Vagina (tissue), 2 donors: Measurements from ENCODE around the gene TMTC2. TPM values are rescaled to one million over a fixed set of nuclear protein-coding genes. Genes with fewer than 3 reads are reported as not detected.

Experiments
- DNase-seq, 2 donors: peaks; one replicate each; pipeline ENCODE4 v3.0.0-alpha.2; 2017; ENCODE audit errors: extremely low spot score in 2 of 2
- H3K27ac ChIP-seq: fragments of 200-600 bp; sonication (generic); one replicate; pipeline ENCODE4 v1.5.1; 2019
- H3K27me3 ChIP-seq: fragments of 200-600 bp; sonication (generic); one replicate; pipeline ENCODE4 v1.5.1; 2019
- H3K36me3 ChIP-seq, 2 donors: fragments of 200-600 bp; sonication (generic); one replicate each; pipeline ENCODE4 v1.5.1; 2017 to 2019
- H3K4me1 ChIP-seq: fragments of 200-600 bp; sonication (generic); one replicate; pipeline ENCODE4 v1.5.1; 2019
- H3K4me3 ChIP-seq, 2 donors: fragments of 200-600 bp; sonication (generic); 1 replicate in 1 of 2; 2 replicates in 1 of 2; pipeline ENCODE4 v1.5.1; 2016 to 2019
- H3K9me3 ChIP-seq: fragments of 200-600 bp; sonication (generic); one replicate; pipeline ENCODE4 v1.5.1; 2019
- CTCF ChIP-seq, 3 experiments: fragments of 450-650 bp in 2 of 3; fragments of 200-600 bp in 1 of 3; sonication (generic) in 1 of 3; IDR thresholded peaks; one replicate each; pipeline ENCODE4 v1.5.1; 2017 to 2019; ENCODE audit warnings: antibody characterized with exemption in 3 of 3, mild to moderate bottlenecking in 2 of 3, moderate library complexity in 2 of 3
- POLR2A ChIP-seq, 2 donors: fragments of 450-650 bp; IDR thresholded peaks; one replicate each; pipeline ENCODE4 v1.6.1; 2017; ENCODE audit warnings: antibody characterized with exemption in 2 of 2, mild to moderate bottlenecking in 2 of 2, moderate library complexity in 2 of 2
- POLR2AphosphoS5 ChIP-seq, 2 donors: sonication (generic); formaldehyde crosslinking; IDR thresholded peaks; one replicate each; pipeline ENCODE4 v1.9.0; 2017; ENCODE audit warnings: antibody characterized with exemption in 2 of 2, mild to moderate bottlenecking in 2 of 2, low read depth in 1 of 2; ENCODE audit not compliant: insufficient read depth in 1 of 2
- intact Hi-C: fragments of 100-400 bp; cut with DNase I; formaldehyde crosslinking; loops from one replicate; pipeline ENCODE4 v1.15.1; 2023
- total RNA-seq: library from RNA; depleted of rRNA; stranded (reverse); fragments of >200 nt; gene quantifications from one replicate; pipeline ENCODE4 v1.2.3, GENCODE V29; 2016

TMTC2 gene
- total RNA-seq, 1 donor from 2014 or later: 15.5 TPM

GRCh38 chr12:83122623-83122934 lies 435.9 kb downstream of the TMTC2 start:
- H3K27me3 ChIP-seq: no peaks in the 10 kb centered on the region
- intact Hi-C loops: no loop called here
- peak overlapping the region; percentile 18 to 26 for H3K4me3 ChIP-seq
- H3K4me1 ChIP-seq: no peaks in the 10 kb centered on the region
- no peaks in the 10 kb centered on the region for H3K9me3 ChIP-seq
- no peaks in the 10 kb centered on the region for H3K36me3 ChIP-seq
- no peak for DNase-seq
- peak overlapping the region; percentile 40 for H3K27ac ChIP-seq
- TF ChIP-seq POLR2AphosphoS5 (IDR thresholded peaks at IDR 0.05; ENCODE audit: insufficient read depth in 1 of 2, low read depth in 1 of 2) (no peak), POLR2A (IDR thresholded peaks at IDR 0.05) (no peak), CTCF (IDR thresholded peaks at IDR 0.05) (no peak)

- no peak for DNase-seq
- Histone ChIP-seq H3K4me1 (no peaks in the 10 kb centered on the region), H3K27me3 (no peaks in the 10 kb centered on the region), H3K36me3 (no peaks in the 10 kb centered on the region), H3K27ac (peak overlapping the region; percentile 40), H3K4me3 (peak overlapping the region; percentile 18 to 26), H3K9me3 (no peaks in the 10 kb centered on the region)
- intact Hi-C loops: no loop called here
- TF ChIP-seq POLR2A (IDR thresholded peaks at IDR 0.05) (no peak), POLR2AphosphoS5 (IDR thresholded peaks at IDR 0.05; ENCODE audit: insufficient read depth in 1 of 2, low read depth in 1 of 2) (no peak), CTCF (IDR thresholded peaks at IDR 0.05) (no peak)
Measured at GRCh38 chr12:83123039-83123438, 436.3 kb downstream of the TMTC2 start.

GRCh38 chr12:83128540-83128939 lies 441.8 kb downstream of the TMTC2 start:
- Histone ChIP-seq H3K27ac (no peak overlapping the region), H3K27me3 (no peaks in the 10 kb centered on the region), H3K9me3 (no peaks in the 10 kb centered on the region), H3K4me3 (no peak overlapping the region), H3K36me3 (no peaks in the 10 kb centered on the region), H3K4me1 (no peaks in the 10 kb centered on the region)
- intact Hi-C loops: no loop called here
- DNase-seq: no peak
- TF ChIP-seq POLR2AphosphoS5 (IDR thresholded peaks at IDR 0.05; ENCODE audit: insufficient read depth in 1 of 2, low read depth in 1 of 2) (no peak), POLR2A (IDR thresholded peaks at IDR 0.05) (no peak), CTCF (IDR thresholded peaks at IDR 0.05) (no peak)

- TF ChIP-seq POLR2A (IDR thresholded peaks at IDR 0.05) (no peak), POLR2AphosphoS5 (IDR thresholded peaks at IDR 0.05; ENCODE audit: insufficient read depth in 1 of 2, low read depth in 1 of 2) (no peak), CTCF (IDR thresholded peaks at IDR 0.05) (no peak)
- Histone ChIP-seq H3K9me3 (no peaks in the 10 kb centered on the region), H3K36me3 (no peaks in the 10 kb centered on the region), H3K27me3 (no peaks in the 10 kb centered on the region), H3K27ac (no peak overlapping the region), H3K4me3 (no peak overlapping the region), H3K4me1 (no peaks in the 10 kb centered on the region)
- intact Hi-C loops: no loop called here
- no peak for DNase-seq
Measured at GRCh38 chr12:83130178-83130577, 443.5 kb downstream of the TMTC2 start.

GRCh38 chr12:83132360-83132759 lies 445.7 kb downstream of the TMTC2 start:
- DNase-seq: no peak
- TF ChIP-seq POLR2A (IDR thresholded peaks at IDR 0.05) (no peak), POLR2AphosphoS5 (IDR thresholded peaks at IDR 0.05; ENCODE audit: insufficient read depth in 1 of 2, low read depth in 1 of 2) (no peak), CTCF (IDR thresholded peaks at IDR 0.05) (no peak)

More at GRCh38 chr12:83132360-83132759, 445.7 kb downstream of the TMTC2 start:
- Histone ChIP-seq H3K4me1 (no peaks in the 10 kb centered on the region), H3K4me3 (no peak overlapping the region), H3K9me3 (no peaks in the 10 kb centered on the region), H3K36me3 (no peaks in the 10 kb centered on the region), H3K27ac (no peak overlapping the region), H3K27me3 (no peaks in the 10 kb centered on the region)
- intact Hi-C loops: no loop called here
